ENCODE measurements around the gene PRKN. TPM values are rescaled to one million over a fixed set of nuclear protein-coding genes. Genes with fewer than 3 reads are reported as not detected.
"Not testable (repeated sequence)": the region's sequence is repeated elsewhere in the genome, so short reads cannot be mapped to it uniquely, and the experiment has no call there.

PRKN gene
- total RNA-seq, 4 donors from 2014 or later, result 5.5 to 17.9 (median 6.8) TPM

DNA sequence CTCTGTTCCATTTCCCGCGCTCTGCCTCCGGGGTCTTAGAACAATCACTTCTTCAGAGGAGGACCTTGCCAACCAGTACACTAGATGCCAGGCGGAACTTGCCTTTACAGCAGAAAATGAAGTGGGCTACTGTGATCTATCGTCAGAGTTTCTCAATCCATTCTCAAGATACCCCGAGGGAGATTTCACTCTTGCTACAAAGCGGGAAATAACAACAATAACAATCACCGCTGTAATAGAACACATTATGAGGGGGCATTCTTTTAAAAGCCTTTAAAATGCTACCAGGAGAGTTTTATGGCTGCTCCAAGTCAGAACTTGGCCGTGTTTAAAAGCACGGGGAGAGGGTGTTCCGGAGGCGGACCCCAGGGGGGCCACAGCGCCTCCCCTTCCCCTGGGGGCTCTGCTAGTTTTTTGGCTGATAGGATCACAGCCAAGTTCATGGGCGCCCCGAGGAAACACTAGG, 836.7 kb downstream of the PRKN start:
- no peaks in the 10 kb centered on the region for H3K36me3 ChIP-seq
- H3K27ac ChIP-seq, result peak overlapping the region; percentile 2 to 76 (median 40)
- TF ChIP-seq EP300 (IDR thresholded peaks at IDR 0.05) (no peak), POLR2A (IDR thresholded peaks at IDR 0.05) (no peak)
- TF ChIP-seq, protein P1, sequence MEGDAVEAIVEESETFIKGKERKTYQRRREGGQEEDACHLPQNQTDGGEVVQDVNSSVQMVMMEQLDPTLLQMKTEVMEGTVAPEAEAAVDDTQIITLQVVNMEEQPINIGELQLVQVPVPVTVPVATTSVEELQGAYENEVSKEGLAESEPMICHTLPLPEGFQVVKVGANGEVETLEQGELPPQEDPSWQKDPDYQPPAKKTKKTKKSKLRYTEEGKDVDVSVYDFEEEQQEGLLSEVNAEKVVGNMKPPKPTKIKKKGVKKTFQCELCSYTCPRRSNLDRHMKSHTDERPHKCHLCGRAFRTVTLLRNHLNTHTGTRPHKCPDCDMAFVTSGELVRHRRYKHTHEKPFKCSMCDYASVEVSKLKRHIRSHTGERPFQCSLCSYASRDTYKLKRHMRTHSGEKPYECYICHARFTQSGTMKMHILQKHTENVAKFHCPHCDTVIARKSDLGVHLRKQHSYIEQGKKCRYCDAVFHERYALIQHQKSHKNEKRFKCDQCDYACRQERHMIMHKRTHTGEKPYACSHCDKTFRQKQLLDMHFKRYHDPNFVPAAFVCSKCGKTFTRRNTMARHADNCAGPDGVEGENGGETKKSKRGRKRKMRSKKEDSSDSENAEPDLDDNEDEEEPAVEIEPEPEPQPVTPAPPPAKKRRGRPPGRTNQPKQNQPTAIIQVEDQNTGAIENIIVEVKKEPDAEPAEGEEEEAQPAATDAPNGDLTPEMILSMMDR (IDR thresholded peaks at IDR 0.05), result no peak
- peaks cover 0 to 23% (median 0%) of the 10 kb centered on the region in 4 donors for H3K4me1 ChIP-seq
- no peak for DNase-seq (ENCODE audit: low spot score in 2 of 2)
- peak overlapping the region in 3 of 4 donors; percentile 5 to 32 (median 6) for H3K4me3 ChIP-seq
- 20 to 22% methylated on average over 15 of the region's 15 CpGs for WGBS, 2 donors
- H3K27me3 ChIP-seq, result no peaks in the 10 kb centered on the region
- no peaks in the 10 kb centered on the region for H3K9me3 ChIP-seq

DNA sequence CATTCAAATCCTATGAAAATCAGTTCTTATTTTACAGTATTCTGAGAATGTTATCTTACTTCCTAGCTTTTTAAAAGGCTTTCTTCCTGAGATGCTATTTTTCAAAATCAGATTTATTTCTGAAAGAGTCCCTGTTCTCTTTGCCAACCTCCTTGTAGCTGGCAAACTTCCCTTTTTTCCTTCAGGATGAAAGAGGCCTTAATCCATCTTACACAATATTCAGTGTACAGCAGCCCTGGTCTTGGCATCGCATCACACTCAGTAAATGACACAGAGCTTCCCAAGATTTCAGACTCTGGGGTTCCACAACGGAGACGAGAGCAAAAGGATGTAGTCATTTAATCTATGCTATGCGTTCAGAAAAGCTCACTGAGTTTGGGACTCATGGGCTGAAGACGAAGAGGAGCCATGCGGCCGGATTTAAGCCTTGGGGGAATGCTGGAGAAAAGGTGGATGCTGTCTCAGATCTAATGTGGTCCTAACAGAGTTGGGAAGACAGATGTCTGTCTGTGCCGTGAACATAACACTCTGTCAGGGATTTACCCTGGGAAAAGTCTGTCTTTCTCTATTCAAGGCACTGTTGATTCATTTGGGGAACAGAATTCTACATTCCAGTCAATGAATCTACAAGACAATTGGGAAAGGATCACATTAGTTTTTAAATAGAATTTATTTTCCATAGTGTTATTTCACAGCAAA, 837.3 kb downstream of the PRKN start:
- Histone ChIP-seq H3K9me3 (no peaks in the 10 kb centered on the region), H3K36me3 (no peaks in the 10 kb centered on the region), H3K27ac (peak overlapping the region in 3 of 4 donors; percentile 9 to 76 (median 71)), H3K4me1 (peaks cover 0 to 23% (median 0%) of the 10 kb centered on the region in 4 donors), H3K27me3 (no peaks in the 10 kb centered on the region), H3K4me3 (peak overlapping the region in 3 of 4 donors; percentile 5 to 32 (median 6))
- WGBS, 2 donors, result 36 to 49% methylated on average over 8 of the region's 8 CpGs
- DNase-seq (ENCODE audit: low spot score in 2 of 2), result no peak
- no peak for TF ChIP-seq POLR2A (IDR thresholded peaks at IDR 0.05)
- no peak for TF ChIP-seq EP300 (IDR thresholded peaks at IDR 0.05)
- TF ChIP-seq, protein P1 (IDR thresholded peaks at IDR 0.05), result no peak

DNA sequence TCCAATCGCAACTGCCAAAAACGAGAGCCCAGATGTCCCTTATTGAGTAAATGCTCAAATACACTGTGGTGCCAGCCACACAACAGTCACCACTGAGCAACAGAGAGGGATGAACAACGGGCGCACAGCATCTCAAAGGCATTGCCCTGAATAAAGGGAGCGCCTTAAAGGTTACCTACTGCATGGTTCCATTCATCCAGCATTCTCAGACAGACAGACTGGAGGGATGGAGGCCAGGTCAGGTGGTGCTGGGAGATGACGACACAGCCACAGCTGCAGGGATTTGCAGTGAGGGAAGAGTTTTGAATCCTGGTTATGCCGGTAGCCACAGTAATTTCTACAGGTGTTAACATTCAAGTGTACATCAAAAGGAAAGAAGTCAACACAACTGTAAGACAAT, 838.2 kb downstream of the PRKN start:
- Histone ChIP-seq H3K27ac (peak overlapping the region in 2 of 4 donors; percentile 29 to 76), H3K27me3 (no peaks in the 10 kb centered on the region), H3K36me3 (no peaks in the 10 kb centered on the region), H3K4me3 (no peak overlapping the region), H3K9me3 (no peaks in the 10 kb centered on the region), H3K4me1 (peaks cover 0 to 23% (median 0%) of the 10 kb centered on the region in 4 donors)
- WGBS, 2 donors, result 66 to 77% methylated on average over 7 of the region's 7 CpGs
- TF ChIP-seq, protein P1 (IDR thresholded peaks at IDR 0.05), result no peak
- no peak for TF ChIP-seq POLR2A (IDR thresholded peaks at IDR 0.05)
- no peak for TF ChIP-seq EP300 (IDR thresholded peaks at IDR 0.05)
- DNase-seq (ENCODE audit: low spot score in 2 of 2), result no peak

DNA sequence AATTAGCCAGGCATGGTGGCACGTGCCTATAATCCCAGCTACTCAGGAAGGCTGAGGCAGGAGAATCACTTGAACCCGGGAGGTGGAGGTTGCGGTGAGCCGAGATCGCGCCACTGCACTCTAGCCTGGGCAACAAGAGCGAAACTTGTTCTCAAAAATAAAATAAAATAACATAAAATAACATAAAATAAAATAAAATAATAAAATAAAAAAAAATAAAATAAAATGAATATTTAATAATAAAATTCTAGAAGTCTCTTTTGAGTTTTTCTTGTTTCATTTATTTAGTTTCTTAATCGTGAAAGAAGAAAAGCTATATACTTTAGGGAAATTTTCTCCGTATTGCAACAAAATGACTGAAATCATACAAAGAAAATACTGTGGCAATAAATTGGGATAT, 841.0 kb downstream of the PRKN start:
- not testable (repeated sequence) for H3K36me3 ChIP-seq; H3K4me3 ChIP-seq; H3K27ac ChIP-seq; H3K27me3 ChIP-seq; H3K9me3 ChIP-seq; DNase-seq (ENCODE audit: low spot score in 2 of 2)
- 96 to 98% methylated on average over 9 of the region's 9 CpGs for WGBS, 2 donors
- peaks cover 0 to 23% (median 0%) of the 10 kb centered on the region in 4 donors for H3K4me1 ChIP-seq

DNA sequence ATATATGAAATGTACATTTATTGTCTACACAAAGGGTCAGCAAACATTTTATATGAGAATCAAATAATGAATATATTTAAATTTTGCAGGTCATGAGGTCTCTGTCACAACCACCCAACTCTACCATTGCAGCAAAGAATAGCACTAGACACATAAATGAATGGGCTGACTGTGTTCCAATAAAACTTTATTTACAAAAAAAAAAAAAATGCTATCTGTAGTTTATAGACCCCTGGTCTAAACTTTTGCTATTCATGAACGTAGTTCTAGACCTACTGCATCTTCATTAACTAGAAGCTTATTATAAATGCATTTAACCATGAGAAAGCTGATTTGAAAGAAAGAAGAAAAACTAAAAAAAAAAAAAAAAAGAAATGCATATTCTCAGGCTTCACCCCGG, 842.8 kb downstream of the PRKN start:
- H3K4me1 ChIP-seq, result peaks cover 0 to 7% (median 0%) of the 10 kb centered on the region in 4 donors
- no peaks in the 10 kb centered on the region for H3K9me3 ChIP-seq
- no peaks in the 10 kb centered on the region for H3K36me3 ChIP-seq
- no peaks in the 10 kb centered on the region for H3K27me3 ChIP-seq
- WGBS, 2 donors, result 48 to 94% methylated on average over 2 of the region's 2 CpGs
- no peak overlapping the region for H3K4me3 ChIP-seq
- H3K27ac ChIP-seq, result no peak overlapping the region
- TF ChIP-seq, protein P1 (IDR thresholded peaks at IDR 0.05), result no peak
- TF ChIP-seq POLR2A (IDR thresholded peaks at IDR 0.05), result no peak
- no peak for TF ChIP-seq EP300 (IDR thresholded peaks at IDR 0.05)
- no peak for DNase-seq (ENCODE audit: low spot score in 2 of 2)

All from tibial nerve (tissue), 4 donors.